Stimulated activated CD4-positive, alpha-beta T cell treated with anti-CD3 and anti-CD28 coated beads, Interleukin-12 subunit alpha, Interleukin-12 subunit beta, amount 100 ng/mL, for 24 hours (primary cell): ENCODE measurements around the gene PEX10.
"Not testable (repeated sequence)": the region's sequence is repeated elsewhere in the genome, so short reads cannot be mapped to it uniquely, and the experiment has no call there.

Experiments used
- DNase-seq, 2 experiments: peaks; one replicate each; pipeline ENCODE4 v3.0.0-alpha.2; 2020; ENCODE audit warnings: low read depth in 2 of 2

Gene PEX10

GRCh38 chr1:2412395-2412772 lies at the start of gene PEX10:
PEX10 (minus strand) TSS chr1:2412564; CDS start chr1:2412502, 62 bp downstream.
- peak; percentile 98 to 99 for DNase-seq

GRCh38 chr1:2460996-2461751 lies 48.8 kb upstream of the PEX10 start:
- DNase-seq: no peak

- no peak for DNase-seq
Measured at GRCh38 chr1:2460203-2460602, 47.8 kb upstream of the PEX10 start.

GRCh38 chr1:2459757-2460156 lies 47.4 kb upstream of the PEX10 start:
- no peak for DNase-seq

GRCh38 chr1:2459102-2459753 lies 46.9 kb upstream of the PEX10 start:
- DNase-seq: not testable (repeated sequence)

- DNase-seq: no peak
Measured at GRCh38 chr1:2458687-2459086, 46.3 kb upstream of the PEX10 start.

- no peak for DNase-seq
Measured at GRCh38 chr1:2457444-2457843, 45.1 kb upstream of the PEX10 start.

GRCh38 chr1:2455757-2456156 lies 43.4 kb upstream of the PEX10 start:
- DNase-seq: no peak

- no peak for DNase-seq
Measured at GRCh38 chr1:2454227-2454626, 41.9 kb upstream of the PEX10 start.

- no peak for DNase-seq
Measured at GRCh38 chr1:2452932-2453315, 40.6 kb upstream of the PEX10 start.

- DNase-seq: no peak
Measured at GRCh38 chr1:2452201-2452931, 40.0 kb upstream of the PEX10 start.

- no peak for DNase-seq
Measured at GRCh38 chr1:2451741-2452140, 39.4 kb upstream of the PEX10 start.

- DNase-seq: no peak
Measured at GRCh38 chr1:2449636-2450454, 37.5 kb upstream of the PEX10 start.

GRCh38 chr1:2448098-2448445 lies 35.7 kb upstream of the PEX10 start:
- DNase-seq: no peak

GRCh38 chr1:2447276-2448097 lies 35.1 kb upstream of the PEX10 start:
- DNase-seq: no peak

GRCh38 chr1:2446861-2447260 lies 34.5 kb upstream of the PEX10 start:
- DNase-seq: no peak

- no peak for DNase-seq
Measured at GRCh38 chr1:2446394-2446793, 34.0 kb upstream of the PEX10 start.

- DNase-seq: no peak
Measured at GRCh38 chr1:2445823-2446215, 33.5 kb upstream of the PEX10 start.

- no peak for DNase-seq
Measured at GRCh38 chr1:2445162-2445822, 32.9 kb upstream of the PEX10 start.

- DNase-seq: no peak
Measured at GRCh38 chr1:2444138-2444591, 31.8 kb upstream of the PEX10 start.
